IPS-18c (cell line): ENCODE data around the gene RPGRIP1.

Experiments
- H3K4me3 ChIP-seq: 2 replicates; pipeline ENCODE4 v1.7.0; 2013; ENCODE audit warnings: low read depth, mild to moderate bottlenecking, low read length, moderate library complexity; ENCODE audit not compliant: insufficient read depth
- H3K9me3 ChIP-seq: one replicate; pipeline ENCODE4 v1.6.1; 2013; ENCODE audit warnings: mild to moderate bottlenecking, low read length, moderate library complexity; ENCODE audit not compliant: control insufficient read depth, insufficient read depth

The RPGRIP1 gene

GRCh38 chr14:21317398-21317797 lies 37.5 kb downstream of the RPGRIP1 start:
- H3K9me3 ChIP-seq, result no peaks in the 10 kb centered on the region
- H3K4me3 ChIP-seq, result no peak overlapping the region

DNA sequence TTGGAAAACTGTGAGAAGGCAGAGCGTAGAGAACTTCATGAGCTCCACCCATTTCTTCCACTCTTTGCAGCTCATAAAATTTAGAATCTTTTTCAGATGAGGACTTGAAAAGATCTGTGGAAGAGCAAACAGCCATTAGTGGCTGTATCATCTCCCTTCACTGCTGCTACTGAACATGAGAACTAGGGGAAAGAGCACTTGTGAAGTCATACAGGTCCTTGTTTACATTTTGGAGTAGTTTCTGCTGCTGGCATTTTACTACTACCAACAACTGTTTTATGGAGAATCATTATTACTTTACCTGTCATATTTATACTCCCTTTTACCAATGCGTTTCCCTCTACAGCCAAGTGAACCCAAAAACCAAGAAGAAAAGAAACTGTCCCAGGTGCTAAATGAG lies 41.0 kb downstream of the RPGRIP1 start:
- H3K4me3 ChIP-seq, result no peak overlapping the region

DNA sequence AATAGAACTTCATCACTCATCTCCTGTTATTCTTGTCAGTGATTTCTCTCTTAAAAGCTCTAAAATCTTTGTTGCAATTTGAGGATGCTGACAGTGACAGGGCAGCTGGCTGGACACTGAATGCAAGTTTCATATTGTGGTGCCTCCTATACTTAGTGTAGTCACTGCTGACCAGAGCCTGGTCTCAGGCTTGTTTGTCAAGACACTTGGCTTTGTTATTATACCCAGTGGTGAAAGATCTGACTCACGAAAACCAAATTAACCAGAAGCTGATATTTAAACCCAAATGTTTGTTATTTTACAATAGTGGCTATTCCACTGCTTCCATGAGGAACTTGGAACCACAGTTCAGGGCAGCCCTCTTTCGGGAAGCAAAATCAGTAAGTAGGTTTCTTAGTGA lies 42.8 kb downstream of the RPGRIP1 start:
- no peaks in the 10 kb centered on the region for H3K9me3 ChIP-seq
- no peak overlapping the region for H3K4me3 ChIP-seq

More for the DNA sequence above, 41.0 kb downstream of the RPGRIP1 start:
- H3K9me3 ChIP-seq, result no peaks in the 10 kb centered on the region

- no peaks in the 10 kb centered on the region for H3K9me3 ChIP-seq
- no peak overlapping the region for H3K4me3 ChIP-seq
Observed at GRCh38 chr14:21326972-21327371, 47.1 kb downstream of the RPGRIP1 start.
